Neural progenitor cell (in vitro differentiated cells): ENCODE results near the gene OR2T27. TPM values are rescaled to one million over a fixed set of nuclear protein-coding genes. Genes with fewer than 3 reads are reported as not detected.

ENCODE experiments used
- DNase-seq: peaks from one replicate; pipeline ENCODE4 v3.0.0-alpha.2; 2016; ENCODE audit warnings: low spot score
- H2AFZ ChIP-seq: fragments of 200-600 bp; sonication (generic); replicated peaks from 2 replicates; pipeline ENCODE4 v1.6.1; 2016; ENCODE audit warnings: antibody characterized with exemption
- H3F3A ChIP-seq: fragments of 200-600 bp; sonication (generic); 2 replicates; pipeline ENCODE4 v1.6.1; 2016; ENCODE audit warnings: antibody characterized with exemption, low read depth
- H3K27ac ChIP-seq: fragments of 200-600 bp; sonication (generic); 2 replicates; pipeline ENCODE4 v1.5.1; 2016; ENCODE audit warnings: mild to moderate bottlenecking
- H3K27me3 ChIP-seq: fragments of 200-600 bp; sonication (generic); 2 replicates; pipeline ENCODE4 v1.6.1; 2016; ENCODE audit warnings: mild to moderate bottlenecking, moderate library complexity
- H3K36me3 ChIP-seq: fragments of 200-600 bp; sonication (generic); 2 replicates; pipeline ENCODE4 v1.5.1; 2016
- H3K4me1 ChIP-seq: fragments of 200-600 bp; sonication (generic); 2 replicates; pipeline ENCODE4 v1.6.1; 2016; ENCODE audit warnings: mixed run types
- H3K4me2 ChIP-seq: fragments of 200-600 bp; sonication (generic); 2 replicates; pipeline ENCODE4 v1.6.1; 2016
- H3K4me3 ChIP-seq: fragments of 200-600 bp; sonication (generic); 2 replicates; pipeline ENCODE4 v1.5.1; 2016
- H3K79me2 ChIP-seq: fragments of 200-600 bp; sonication (generic); 2 replicates; pipeline ENCODE4 v1.6.1; 2016; ENCODE audit warnings: low read depth
- H3K9ac ChIP-seq: fragments of 200-600 bp; sonication (generic); 2 replicates; pipeline ENCODE4 v1.6.1; 2016
- H3K9me3 ChIP-seq: fragments of 200-600 bp; sonication (generic); 2 replicates; pipeline ENCODE4 v1.5.1; 2016; ENCODE audit warnings: low read depth
- H4K20me1 ChIP-seq: fragments of 200-600 bp; sonication (generic); 2 replicates; pipeline ENCODE4 v1.6.1; 2016; ENCODE audit warnings: low read depth
- H3K27ac Mint-ChIP-seq: 3 replicates; pipeline ENCODE4 v1.8.0; 2021; ENCODE audit warnings: mixed read lengths
- H3K27me3 Mint-ChIP-seq: 2 replicates; pipeline ENCODE4 v1.8.0; 2022; ENCODE audit warnings: low read depth, mild to moderate bottlenecking, inconsistent platforms, moderate library complexity, mixed read lengths; ENCODE audit not compliant: insufficient read depth
- H3K36me3 Mint-ChIP-seq: 3 replicates; pipeline ENCODE4 v1.8.0; 2021; ENCODE audit warnings: mixed read lengths
- H3K4me1 Mint-ChIP-seq: 3 replicates; pipeline ENCODE4 v1.8.0; 2021; ENCODE audit warnings: mixed read lengths
- H3K4me3 Mint-ChIP-seq: 3 replicates; pipeline ENCODE4 v1.8.0; 2021; ENCODE audit warnings: mild to moderate bottlenecking, moderate library complexity, mixed read lengths
- H3K9me3 Mint-ChIP-seq: 3 replicates; pipeline ENCODE4 v1.8.0; 2020; ENCODE audit warnings: mixed read lengths
- EZH2 ChIP-seq: fragments of 200-600 bp; sonication (generic); IDR thresholded peaks from 2 replicates; pipeline ENCODE4 v1.6.1; 2017; ENCODE audit warnings: antibody characterized with exemption, mild to moderate bottlenecking, moderate library complexity
- EZH2phosphoT487 ChIP-seq: fragments of 200-600 bp; sonication (generic); IDR thresholded peaks from 2 replicates; pipeline ENCODE4 v1.6.1; 2017; ENCODE audit warnings: antibody characterized with exemption
- total RNA-seq: library from RNA; depleted of rRNA; stranded (reverse); fragments of >200 nt; gene quantifications from 2 replicates; pipeline ENCODE4 v1.2.3, GENCODE V29; 2015; ENCODE audit warnings: low replicate concordance
- TF ChIP-seq, protein P1 (sequence below): fragments of 200-600 bp; sonication (generic); IDR thresholded peaks from 2 replicates; pipeline ENCODE4 v1.5.1; 2017; ENCODE audit warnings: antibody characterized with exemption, mild to moderate bottlenecking

OR2T27 gene
- total RNA-seq, 1 donor from 2014 or later: not detected

GRCh38 chr1:248699099-248699498, 43.8 kb upstream of the OR2T27 start:
- Histone ChIP-seq H3K4me1 (no peaks in the 10 kb centered on the region), H3K36me3 (no peaks in the 10 kb centered on the region), H4K20me1 (no peaks in the 10 kb centered on the region), H3K4me2 (no peak overlapping the region), H3K79me2 (no peaks in the 10 kb centered on the region), H3K4me3 (no peak overlapping the region), H3K9me3 (peaks cover 34% of the 10 kb centered on the region), H3K27me3 (no peaks in the 10 kb centered on the region), H3K27ac (no peak overlapping the region), H3K9ac (no peak overlapping the region), H3F3A (no peaks in the 10 kb centered on the region), H2AFZ (no peak overlapping the region)
- Mint-ChIP-seq H3K27me3 (peaks cover 3% of the 10 kb centered on the region), H3K36me3 (no peaks in the 10 kb centered on the region), H3K27ac (no peak overlapping the region), H3K4me3 (no peak overlapping the region), H3K9me3 (peaks cover 22% of the 10 kb centered on the region), H3K4me1 (no peaks in the 10 kb centered on the region)
- TF ChIP-seq EZH2 (no peak), EZH2phosphoT487 (no peak)
- TF ChIP-seq, protein P1, sequence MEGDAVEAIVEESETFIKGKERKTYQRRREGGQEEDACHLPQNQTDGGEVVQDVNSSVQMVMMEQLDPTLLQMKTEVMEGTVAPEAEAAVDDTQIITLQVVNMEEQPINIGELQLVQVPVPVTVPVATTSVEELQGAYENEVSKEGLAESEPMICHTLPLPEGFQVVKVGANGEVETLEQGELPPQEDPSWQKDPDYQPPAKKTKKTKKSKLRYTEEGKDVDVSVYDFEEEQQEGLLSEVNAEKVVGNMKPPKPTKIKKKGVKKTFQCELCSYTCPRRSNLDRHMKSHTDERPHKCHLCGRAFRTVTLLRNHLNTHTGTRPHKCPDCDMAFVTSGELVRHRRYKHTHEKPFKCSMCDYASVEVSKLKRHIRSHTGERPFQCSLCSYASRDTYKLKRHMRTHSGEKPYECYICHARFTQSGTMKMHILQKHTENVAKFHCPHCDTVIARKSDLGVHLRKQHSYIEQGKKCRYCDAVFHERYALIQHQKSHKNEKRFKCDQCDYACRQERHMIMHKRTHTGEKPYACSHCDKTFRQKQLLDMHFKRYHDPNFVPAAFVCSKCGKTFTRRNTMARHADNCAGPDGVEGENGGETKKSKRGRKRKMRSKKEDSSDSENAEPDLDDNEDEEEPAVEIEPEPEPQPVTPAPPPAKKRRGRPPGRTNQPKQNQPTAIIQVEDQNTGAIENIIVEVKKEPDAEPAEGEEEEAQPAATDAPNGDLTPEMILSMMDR: no peak
- DNase-seq: no peak

- Histone ChIP-seq H3K4me1 (no peaks in the 10 kb centered on the region), H2AFZ (no peak overlapping the region), H3K4me2 (no peak overlapping the region), H4K20me1 (no peaks in the 10 kb centered on the region), H3F3A (no peaks in the 10 kb centered on the region), H3K9me3 (peaks cover 36% of the 10 kb centered on the region), H3K4me3 (no peak overlapping the region), H3K27me3 (no peaks in the 10 kb centered on the region), H3K9ac (no peak overlapping the region), H3K79me2 (no peaks in the 10 kb centered on the region), H3K36me3 (no peaks in the 10 kb centered on the region), H3K27ac (no peak overlapping the region)
- H3K27ac Mint-ChIP-seq: no peak overlapping the region
- no peaks in the 10 kb centered on the region for H3K36me3 Mint-ChIP-seq
- no peaks in the 10 kb centered on the region for H3K4me1 Mint-ChIP-seq
- TF ChIP-seq EZH2 (no peak), EZH2phosphoT487 (no peak)
- TF ChIP-seq, protein P1: no peak
- H3K4me3 Mint-ChIP-seq: no peak overlapping the region
- no peak for DNase-seq
- H3K27me3 Mint-ChIP-seq: peaks cover 3% of the 10 kb centered on the region
- H3K9me3 Mint-ChIP-seq: peaks cover 29% of the 10 kb centered on the region
Observed at GRCh38 chr1:248697907-248698306, 42.6 kb upstream of the OR2T27 start.

- Histone ChIP-seq H3F3A (no peaks in the 10 kb centered on the region), H3K4me2 (no peak overlapping the region), H3K9me3 (peaks cover 36% of the 10 kb centered on the region), H3K79me2 (no peaks in the 10 kb centered on the region), H3K36me3 (no peaks in the 10 kb centered on the region), H3K4me3 (no peak overlapping the region), H4K20me1 (no peaks in the 10 kb centered on the region), H2AFZ (no peak overlapping the region), H3K27ac (no peak overlapping the region), H3K9ac (no peak overlapping the region), H3K4me1 (no peaks in the 10 kb centered on the region), H3K27me3 (no peaks in the 10 kb centered on the region)
- DNase-seq: no peak
- Mint-ChIP-seq H3K36me3 (no peaks in the 10 kb centered on the region), H3K27ac (no peak overlapping the region), H3K9me3 (peaks cover 36% of the 10 kb centered on the region), H3K27me3 (peaks cover 3% of the 10 kb centered on the region), H3K4me3 (no peak overlapping the region), H3K4me1 (no peaks in the 10 kb centered on the region)
- TF ChIP-seq, protein P1: no peak
- TF ChIP-seq EZH2: no peak
- no peak for TF ChIP-seq EZH2phosphoT487
Observed at GRCh38 chr1:248696774-248697173, 41.4 kb upstream of the OR2T27 start.
